K562 (cell line): ENCODE data around the gene FAM131C. TPM values are rescaled to one million over a fixed set of nuclear protein-coding genes. Genes with fewer than 3 reads are reported as not detected.

ENCODE experiments used
- CBFA2T2 ChIP-seq: fragments of 450-650 bp; conservative IDR thresholded peaks from 2 replicates; pipeline ENCODE4 v1.6.1; 2017; ENCODE audit warnings: mild to moderate bottlenecking
- CTBP1 ChIP-seq: fragments of 450-650 bp; IDR thresholded peaks from 2 replicates; pipeline ENCODE4 v1.6.1; 2016; ENCODE audit warnings: borderline replicate concordance
- ETV1 ChIP-seq: fragments of 450-650 bp; conservative IDR thresholded peaks from 2 replicates; pipeline ENCODE4 v1.6.1; 2016; ENCODE audit warnings: missing genetic modification characterization, control low read depth, low read depth, missing compliant biosample characterization
- HLTF ChIP-seq: fragments of 450-650 bp; IDR thresholded peaks from 2 replicates; pipeline ENCODE4 v1.6.1; 2016
- IFI16 ChIP-seq: fragments of 250-450 bp; sonication (Bioruptor Pico); IDR thresholded peaks from 2 replicates; pipeline ENCODE4 v2.1.2; 2022; ENCODE audit warnings: mild to moderate bottlenecking, inconsistent platforms
- KAT8 ChIP-seq: fragments of 450-650 bp; IDR thresholded peaks from 2 replicates; pipeline ENCODE4 v1.6.1; 2016; ENCODE audit warnings: low read depth, mild to moderate bottlenecking
- MAFF ChIP-seq: IDR thresholded peaks from 2 replicates; pipeline ENCODE4 v1.6.1; 2012; ENCODE audit warnings: low read length, improper control_type of control experiment
- NFXL1 ChIP-seq: fragments of 450-650 bp; formaldehyde crosslinking; IDR thresholded peaks from 2 replicates; pipeline ENCODE4 v1.4.0; 2021; ENCODE audit warnings: mild to moderate bottlenecking
- PCBP1 ChIP-seq: fragments of 200-400 bp; formaldehyde crosslinking; IDR thresholded peaks from 2 replicates; pipeline ENCODE4 v1.6.1; 2018; ENCODE audit warnings: mild to moderate bottlenecking, low read depth, low read length; ENCODE audit not compliant: poor library complexity, severe bottlenecking
- POLR2AphosphoS2 ChIP-seq: IDR thresholded peaks from 2 replicates; pipeline ENCODE4 v1.6.1; 2012; ENCODE audit warnings: low read length, improper control_type of control experiment
- RFX7 ChIP-seq: fragments of 250-450 bp; sonication (Bioruptor Pico); IDR thresholded peaks from 2 replicates; pipeline ENCODE4 v1.5.1; 2021; ENCODE audit warnings: mild to moderate bottlenecking
- SMARCB1 ChIP-seq: IDR thresholded peaks from 2 replicates; pipeline ENCODE4 v1.6.1; 2011; ENCODE audit warnings: improper control_type of control experiment, low read depth; ENCODE audit not compliant: insufficient read length
- SUPT5H ChIP-seq: fragments of 450-650 bp; IDR thresholded peaks from 2 replicates; pipeline ENCODE4 v1.6.1; 2016
- XRCC4 ChIP-seq: IDR thresholded peaks from one replicate; pipeline ENCODE4 v1.6.1; 2011; ENCODE audit not compliant: insufficient read depth, insufficient read length; ENCODE audit errors: extremely low read depth
- ZNF444 ChIP-seq: fragments of 250-450 bp; sonication (Bioruptor Pico); IDR thresholded peaks from 2 replicates; pipeline ENCODE4 v1.4.0; 2020; ENCODE audit warnings: mild to moderate bottlenecking, moderate library complexity
- ZNF707 ChIP-seq: fragments of 250-450 bp; sonication (Bioruptor Pico); conservative IDR thresholded peaks from 2 replicates; pipeline ENCODE4 v1.8.0; 2022; ENCODE audit warnings: inconsistent platforms, mild to moderate bottlenecking, moderate library complexity
- ZNF77 ChIP-seq: fragments of 250-450 bp; sonication (Bioruptor Pico); IDR thresholded peaks from 2 replicates; pipeline ENCODE4 v1.5.0; 2020
- polyA plus RNA-seq, 8 experiments: library from polyadenylated mRNA; depleted of rRNA in 4 of 8; stranded (reverse) in 5 of 8; unstranded in 3 of 8; fragments of >200 nt; fragmentation: Nextera tagmentation in 2 of 8; fragmentation: Illumina TruSeq in 1 of 8; extraction: Ambion mirVana in 2 of 8; extraction: Trizol in 1 of 8; gene quantifications; 2 replicates each; pipeline versions ENCODE4 v1.2.1 to v1.2.3, GENCODE V29; 2011 to 2014; ENCODE audit warnings: inconsistent platforms in 1 of 8, missing spikeins in 1 of 8
- total RNA-seq, 7 experiments: library from RNA; depleted of rRNA in 6 of 7; stranded (reverse); fragments of >200 nt in 6 of 7; fragmentation: Illumina TruSeq in 2 of 7; extraction: Trizol in 2 of 7; gene quantifications; 2 replicates each; pipeline versions ENCODE4 v1.2.1 to v1.2.3, GENCODE V29; 2011 to 2021; ENCODE audit warnings: low replicate concordance in 1 of 7
- TF ChIP-seq, protein P1 (sequence below): sonication (generic); formaldehyde crosslinking; IDR thresholded peaks from 2 replicates; pipeline ENCODE4 v1.8.0; 2022; ENCODE audit warnings: missing genetic modification reagents, mild to moderate bottlenecking, moderate library complexity, borderline replicate concordance
- TF ChIP-seq, protein P2 (sequence below): sonication (generic); IDR thresholded peaks from 2 replicates; pipeline ENCODE4 v1.6.1; 2016
- TF ChIP-seq, protein P3 (sequence below): sonication (generic); formaldehyde crosslinking; IDR thresholded peaks from 2 replicates; pipeline ENCODE4 v1.4.0; 2020; ENCODE audit warnings: mild to moderate bottlenecking, missing genetic modification reagents
- TF ChIP-seq, protein P4 (sequence below): fragments of 250-450 bp; sonication (Bioruptor Pico); IDR thresholded peaks from 2 replicates; pipeline ENCODE4 v1.8.0; 2021; ENCODE audit warnings: mild to moderate bottlenecking, moderate library complexity
- TF ChIP-seq, protein P5 (sequence below): sonication (generic); formaldehyde crosslinking; IDR thresholded peaks from 2 replicates; pipeline ENCODE4 v1.8.0; 2022; ENCODE audit warnings: mild to moderate bottlenecking, missing genetic modification reagents
- TF ChIP-seq, protein P6 (sequence below): fragments of 250-450 bp; sonication (Bioruptor Pico); IDR thresholded peaks from 2 replicates; pipeline ENCODE4 v1.8.0; 2022; ENCODE audit warnings: moderate library complexity, mild to moderate bottlenecking, inconsistent platforms

Gene FAM131C
- total and polyA plus RNA-seq, 9 of the 15 experiments (the other 6 are each of a cell fraction or from before 2014, with no cell fraction given): 0.10 to 0.29 (median 0.16) TPM; not detected in 6

DNA sequence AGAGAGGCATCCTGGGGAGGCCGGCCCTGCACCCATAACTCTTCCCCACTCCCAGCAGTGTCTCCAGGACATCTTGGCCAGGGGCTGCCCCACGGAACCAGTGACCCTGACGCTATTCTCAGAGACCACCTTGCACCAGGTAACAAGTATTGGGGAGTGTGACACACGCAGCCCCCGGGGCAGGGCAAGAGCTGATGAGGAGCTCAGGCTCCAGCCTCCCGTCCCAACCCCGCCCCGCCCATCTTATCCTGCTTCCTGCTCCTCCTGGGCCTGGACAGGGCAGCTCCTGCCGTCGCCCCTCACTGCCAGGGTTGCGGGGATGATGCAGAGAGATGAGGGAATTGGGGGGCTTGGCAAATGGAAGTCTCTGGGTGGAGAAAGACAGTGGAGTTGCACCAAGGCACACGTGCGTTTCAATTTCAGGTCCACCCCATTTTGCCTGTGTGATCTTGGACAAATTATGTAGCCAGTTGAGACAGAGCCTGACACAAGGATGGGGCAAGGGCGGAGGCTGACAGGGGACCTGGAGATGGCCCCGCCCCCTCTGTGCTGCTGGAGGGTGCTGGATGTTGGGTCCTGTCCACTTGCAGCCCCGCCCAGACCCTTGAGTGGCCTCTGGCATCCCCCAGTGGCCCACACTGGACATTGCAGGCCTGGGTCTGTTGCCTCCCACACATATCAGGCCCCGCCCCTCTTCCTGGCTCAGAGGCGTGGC is 40.9 kb downstream of the FAM131C start (continued):
- TF ChIP-seq, protein P1, sequence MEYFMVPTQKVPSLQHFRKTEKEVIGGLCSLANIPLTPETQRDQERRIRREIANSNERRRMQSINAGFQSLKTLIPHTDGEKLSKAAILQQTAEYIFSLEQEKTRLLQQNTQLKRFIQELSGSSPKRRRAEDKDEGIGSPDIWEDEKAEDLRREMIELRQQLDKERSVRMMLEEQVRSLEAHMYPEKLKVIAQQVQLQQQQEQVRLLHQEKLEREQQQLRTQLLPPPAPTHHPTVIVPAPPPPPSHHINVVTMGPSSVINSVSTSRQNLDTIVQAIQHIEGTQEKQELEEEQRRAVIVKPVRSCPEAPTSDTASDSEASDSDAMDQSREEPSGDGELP: peak; percentile 84; the same call in 1 of the 2 replicates
- TF ChIP-seq, protein P2, sequence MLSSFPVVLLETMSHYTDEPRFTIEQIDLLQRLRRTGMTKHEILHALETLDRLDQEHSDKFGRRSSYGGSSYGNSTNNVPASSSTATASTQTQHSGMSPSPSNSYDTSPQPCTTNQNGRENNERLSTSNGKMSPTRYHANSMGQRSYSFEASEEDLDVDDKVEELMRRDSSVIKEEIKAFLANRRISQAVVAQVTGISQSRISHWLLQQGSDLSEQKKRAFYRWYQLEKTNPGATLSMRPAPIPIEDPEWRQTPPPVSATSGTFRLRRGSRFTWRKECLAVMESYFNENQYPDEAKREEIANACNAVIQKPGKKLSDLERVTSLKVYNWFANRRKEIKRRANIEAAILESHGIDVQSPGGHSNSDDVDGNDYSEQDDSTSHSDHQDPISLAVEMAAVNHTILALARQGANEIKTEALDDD: no peak
- TF ChIP-seq, protein P3, sequence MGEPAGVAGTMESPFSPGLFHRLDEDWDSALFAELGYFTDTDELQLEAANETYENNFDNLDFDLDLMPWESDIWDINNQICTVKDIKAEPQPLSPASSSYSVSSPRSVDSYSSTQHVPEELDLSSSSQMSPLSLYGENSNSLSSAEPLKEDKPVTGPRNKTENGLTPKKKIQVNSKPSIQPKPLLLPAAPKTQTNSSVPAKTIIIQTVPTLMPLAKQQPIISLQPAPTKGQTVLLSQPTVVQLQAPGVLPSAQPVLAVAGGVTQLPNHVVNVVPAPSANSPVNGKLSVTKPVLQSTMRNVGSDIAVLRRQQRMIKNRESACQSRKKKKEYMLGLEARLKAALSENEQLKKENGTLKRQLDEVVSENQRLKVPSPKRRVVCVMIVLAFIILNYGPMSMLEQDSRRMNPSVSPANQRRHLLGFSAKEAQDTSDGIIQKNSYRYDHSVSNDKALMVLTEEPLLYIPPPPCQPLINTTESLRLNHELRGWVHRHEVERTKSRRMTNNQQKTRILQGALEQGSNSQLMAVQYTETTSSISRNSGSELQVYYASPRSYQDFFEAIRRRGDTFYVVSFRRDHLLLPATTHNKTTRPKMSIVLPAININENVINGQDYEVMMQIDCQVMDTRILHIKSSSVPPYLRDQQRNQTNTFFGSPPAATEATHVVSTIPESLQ: no peak
- TF ChIP-seq SMARCB1 (no peak), IFI16 (CRISPR knock-in tag) (no peak), ZNF444 (CRISPR knock-in tag) (no peak), ZNF707 (CRISPR knock-in tag) (no peak), ETV1 (tag) (no peak), RFX7 (CRISPR knock-in tag) (no peak), HLTF (no peak), KAT8 (no peak), XRCC4 (no peak), MAFF (no peak), SUPT5H (no peak), NFXL1 (no peak), PCBP1 (no peak), CBFA2T2 (no peak), CTBP1 (peak; percentile 97), ZNF77 (CRISPR knock-in tag) (no peak), POLR2AphosphoS2 (no peak)
- TF ChIP-seq, protein P4, sequence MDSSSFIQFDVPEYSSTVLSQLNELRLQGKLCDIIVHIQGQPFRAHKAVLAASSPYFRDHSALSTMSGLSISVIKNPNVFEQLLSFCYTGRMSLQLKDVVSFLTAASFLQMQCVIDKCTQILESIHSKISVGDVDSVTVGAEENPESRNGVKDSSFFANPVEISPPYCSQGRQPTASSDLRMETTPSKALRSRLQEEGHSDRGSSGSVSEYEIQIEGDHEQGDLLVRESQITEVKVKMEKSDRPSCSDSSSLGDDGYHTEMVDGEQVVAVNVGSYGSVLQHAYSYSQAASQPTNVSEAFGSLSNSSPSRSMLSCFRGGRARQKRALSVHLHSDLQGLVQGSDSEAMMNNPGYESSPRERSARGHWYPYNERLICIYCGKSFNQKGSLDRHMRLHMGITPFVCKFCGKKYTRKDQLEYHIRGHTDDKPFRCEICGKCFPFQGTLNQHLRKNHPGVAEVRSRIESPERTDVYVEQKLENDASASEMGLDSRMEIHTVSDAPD (CRISPR knock-in tag): no peak
- TF ChIP-seq, protein P5, sequence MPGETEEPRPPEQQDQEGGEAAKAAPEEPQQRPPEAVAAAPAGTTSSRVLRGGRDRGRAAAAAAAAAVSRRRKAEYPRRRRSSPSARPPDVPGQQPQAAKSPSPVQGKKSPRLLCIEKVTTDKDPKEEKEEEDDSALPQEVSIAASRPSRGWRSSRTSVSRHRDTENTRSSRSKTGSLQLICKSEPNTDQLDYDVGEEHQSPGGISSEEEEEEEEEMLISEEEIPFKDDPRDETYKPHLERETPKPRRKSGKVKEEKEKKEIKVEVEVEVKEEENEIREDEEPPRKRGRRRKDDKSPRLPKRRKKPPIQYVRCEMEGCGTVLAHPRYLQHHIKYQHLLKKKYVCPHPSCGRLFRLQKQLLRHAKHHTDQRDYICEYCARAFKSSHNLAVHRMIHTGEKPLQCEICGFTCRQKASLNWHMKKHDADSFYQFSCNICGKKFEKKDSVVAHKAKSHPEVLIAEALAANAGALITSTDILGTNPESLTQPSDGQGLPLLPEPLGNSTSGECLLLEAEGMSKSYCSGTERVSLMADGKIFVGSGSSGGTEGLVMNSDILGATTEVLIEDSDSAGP (CRISPR knock-in tag): no peak
- TF ChIP-seq, protein P6, sequence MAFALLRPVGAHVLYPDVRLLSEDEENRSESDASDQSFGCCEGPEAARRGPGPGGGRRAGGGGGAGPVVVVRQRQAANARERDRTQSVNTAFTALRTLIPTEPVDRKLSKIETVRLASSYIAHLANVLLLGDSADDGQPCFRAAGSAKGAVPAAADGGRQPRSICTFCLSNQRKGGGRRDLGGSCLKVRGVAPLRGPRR (CRISPR knock-in tag): no peak
